ENCODE measurements around the gene COMMD4.
A peak's percentile ranks its signal among the peaks of the same experiment; 100 is the strongest.
"Not testable (repeated sequence)": the region's sequence is repeated elsewhere in the genome, so short reads cannot be mapped to it uniquely, and the experiment has no call there.

COMMD4 gene

DNA sequence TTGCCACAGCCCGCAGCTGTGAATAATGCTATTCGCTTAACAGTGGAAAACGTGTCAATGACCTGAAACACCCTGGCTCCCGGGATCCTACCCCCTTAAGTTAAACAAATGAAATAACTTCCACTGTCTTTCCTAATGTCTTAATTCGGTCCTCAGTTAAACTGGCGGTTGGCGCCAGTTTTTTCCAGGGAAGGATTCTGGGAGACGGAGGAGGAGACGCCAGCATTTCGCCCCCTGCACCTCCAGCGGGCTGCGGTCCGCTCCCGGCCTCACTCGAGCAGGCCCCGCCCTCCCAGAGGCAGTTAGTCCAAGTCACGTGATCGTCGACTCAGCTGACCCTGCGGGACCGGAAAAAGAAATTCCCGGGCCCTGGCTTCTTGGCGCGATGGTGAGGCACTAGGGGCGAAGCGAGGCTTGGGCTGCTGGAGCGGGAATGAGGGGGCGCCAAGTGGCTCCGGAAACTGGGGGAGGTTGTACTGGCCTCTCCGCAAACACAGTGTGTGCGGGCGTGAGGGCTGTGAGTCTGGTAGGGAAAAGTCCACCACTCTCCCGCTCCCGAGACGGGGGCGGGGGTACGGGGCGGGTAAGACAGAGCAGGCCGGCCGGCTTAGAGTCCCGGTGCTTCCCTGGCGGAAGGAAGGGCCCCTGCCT, at the start of gene COMMD4:
Gene COMMD4 (plus strand): TSS at position 359 of the 651 bp plus-strand sequence. CDS start 27 bp downstream, at position 386.
- DNase-seq (ENCODE audit: low read depth, low spot score) = peak; percentile 75

DNA sequence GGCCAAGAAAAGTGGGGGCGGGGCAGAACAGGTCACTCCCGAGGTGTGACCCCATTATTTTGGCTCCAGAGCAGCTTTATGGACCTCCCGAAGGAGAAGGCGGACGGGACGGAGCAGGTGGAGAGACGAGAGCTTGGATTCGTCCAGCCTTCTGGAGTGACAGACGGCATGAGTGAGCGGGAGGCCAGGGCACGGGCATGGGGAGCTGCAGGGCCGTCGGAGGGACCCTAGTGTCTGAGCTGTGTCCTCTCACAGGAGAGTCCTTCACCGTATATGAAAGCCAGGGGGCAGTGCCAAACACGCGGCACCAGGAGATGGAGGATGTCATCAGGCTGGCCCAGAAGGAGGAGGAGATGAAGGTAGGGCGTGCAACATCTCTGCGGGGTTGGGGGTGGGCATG, 42.2 kb upstream of the COMMD4 start:
- not testable (repeated sequence) for DNase-seq (ENCODE audit: low read depth, low spot score)

DNA sequence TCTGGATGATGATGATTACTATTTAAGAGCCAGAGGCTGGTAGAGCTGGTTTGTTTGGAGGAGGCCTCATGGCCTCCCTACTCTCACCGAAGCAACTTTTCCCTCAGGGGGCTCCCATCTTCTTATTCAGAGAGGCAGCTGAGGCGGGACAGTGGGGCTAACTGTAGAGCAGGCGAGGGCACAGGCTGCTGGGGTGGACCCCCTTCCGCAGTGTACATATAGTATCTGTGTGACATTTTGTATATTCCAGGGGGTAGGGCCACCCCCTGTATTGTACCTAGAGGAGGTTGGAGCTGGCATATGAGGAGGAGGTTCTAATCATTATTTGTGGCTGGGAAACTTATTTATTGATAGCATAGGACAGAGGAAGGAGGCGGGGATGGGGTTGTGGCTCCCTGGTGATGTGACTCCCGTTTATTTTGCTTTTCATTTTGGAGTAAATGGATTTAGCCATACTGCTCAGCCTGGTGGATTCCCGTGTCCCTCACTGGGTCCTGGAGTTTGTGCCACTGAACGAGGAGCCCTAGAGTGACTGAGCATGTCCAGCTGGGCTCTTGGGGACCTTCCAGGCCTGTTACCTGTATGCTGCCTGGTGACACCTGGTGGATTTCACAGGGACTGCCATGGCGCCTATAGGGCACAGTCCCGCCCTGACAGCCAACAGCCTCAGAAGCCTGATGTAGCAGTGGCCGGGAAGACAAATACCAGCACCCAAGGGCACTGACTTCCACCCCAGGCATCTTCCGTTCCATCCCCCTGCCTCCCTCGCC, 37.1 kb upstream of the COMMD4 start:
- not testable (repeated sequence) for DNase-seq (ENCODE audit: low read depth, low spot score)

DNA sequence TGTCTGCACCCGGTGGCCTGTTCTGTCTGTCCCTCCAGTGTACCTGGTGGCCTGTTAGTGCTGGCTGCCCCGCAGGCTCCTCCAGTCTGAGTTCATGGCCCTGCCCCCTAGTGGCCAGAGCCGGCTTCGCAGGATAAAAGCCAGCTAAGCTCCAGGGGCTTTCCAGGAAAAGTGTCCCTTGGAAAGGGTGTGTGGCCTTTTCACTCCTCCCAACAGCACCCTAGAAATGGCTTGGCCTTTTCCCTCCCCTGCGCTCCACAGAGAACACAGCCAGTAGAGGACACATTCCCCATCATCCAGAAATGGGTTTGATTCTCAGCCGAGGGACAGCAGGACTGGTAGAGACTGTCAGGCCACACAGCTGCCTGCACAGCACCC, 36.6 kb upstream of the COMMD4 start:
- not testable (repeated sequence) for DNase-seq (ENCODE audit: low read depth, low spot score)

DNA sequence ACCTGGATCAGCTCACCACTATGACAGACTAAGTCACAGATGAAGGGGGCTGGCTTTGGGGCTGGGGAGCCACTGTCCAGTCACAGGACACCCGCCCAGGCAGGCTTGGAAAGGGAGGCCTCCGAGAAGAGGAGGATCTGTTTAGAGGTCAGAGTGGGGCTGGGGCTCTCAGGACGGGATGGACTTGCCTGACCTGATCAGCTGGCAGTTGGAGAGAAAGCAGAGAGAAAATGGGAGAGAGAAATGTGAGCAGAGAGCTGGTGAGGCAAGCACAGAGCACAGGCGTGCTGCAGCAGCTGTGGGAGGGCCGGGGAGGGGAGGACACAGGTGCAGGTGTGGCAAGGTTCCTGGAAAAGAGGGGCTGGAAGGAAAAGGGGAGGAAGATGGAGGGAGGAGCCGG, 35.8 kb upstream of the COMMD4 start:
- DNase-seq (ENCODE audit: low read depth, low spot score) = not testable (repeated sequence)

DNA sequence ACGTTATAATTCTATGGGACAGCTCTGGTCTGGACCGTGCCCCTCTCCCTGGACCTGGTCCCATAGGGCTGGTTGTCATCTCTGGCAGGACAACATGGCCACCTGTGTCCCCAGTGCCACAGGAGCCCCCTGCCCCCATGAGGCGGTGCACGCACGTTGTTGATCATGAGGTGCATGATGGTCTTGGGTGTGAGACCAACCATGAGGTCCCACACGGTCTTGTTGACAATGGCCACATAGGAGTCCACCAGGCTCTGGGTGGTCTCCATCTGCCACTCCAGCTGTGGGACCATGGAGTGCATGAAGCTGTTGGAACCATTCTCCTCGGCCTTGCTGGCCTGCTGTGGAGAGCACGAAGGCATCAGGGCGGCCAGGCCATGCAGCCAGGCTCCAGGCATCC, 33.5 kb upstream of the COMMD4 start:
- no peak for DNase-seq (ENCODE audit: low read depth, low spot score)

DNA sequence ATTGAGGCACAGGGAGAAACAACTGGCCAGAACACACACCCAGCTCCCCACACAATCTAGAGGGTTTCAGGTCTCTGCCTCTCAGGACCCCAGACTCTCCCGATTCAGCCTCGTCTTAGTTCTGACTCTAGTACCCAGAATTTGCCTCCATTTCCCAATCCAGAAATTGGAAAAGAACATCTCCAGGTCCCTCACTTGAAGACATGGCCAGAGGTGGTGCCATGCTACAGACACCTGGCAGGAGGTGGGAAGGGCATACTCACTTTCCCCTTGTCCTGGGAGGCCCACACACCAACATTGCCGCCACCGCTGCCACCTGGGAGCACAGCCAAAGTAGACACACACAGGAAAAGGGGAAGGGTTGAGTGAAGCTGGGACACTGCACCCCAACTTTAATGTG, 33.1 kb upstream of the COMMD4 start:
- DNase-seq (ENCODE audit: low read depth, low spot score) = not testable (repeated sequence)

DNA sequence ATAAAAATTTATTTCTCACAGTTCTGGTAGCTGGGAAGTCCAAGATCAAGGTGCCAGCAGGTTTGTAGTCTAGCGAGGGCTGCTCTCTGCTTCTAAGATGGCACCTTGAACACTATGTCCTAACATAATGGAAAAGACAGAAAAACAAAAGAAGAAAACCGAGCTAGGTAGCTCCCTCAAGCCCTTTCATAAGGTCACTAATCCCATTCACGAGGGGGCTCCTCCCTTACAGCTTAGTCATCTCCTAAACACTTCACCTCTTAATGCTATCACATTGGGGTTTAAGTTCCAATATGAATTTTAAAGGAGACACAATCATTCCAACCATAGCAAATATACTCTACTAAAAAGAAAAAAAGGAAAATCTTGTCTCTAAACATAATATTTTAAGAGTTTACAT, 29.7 kb upstream of the COMMD4 start:
- DNase-seq (ENCODE audit: low read depth, low spot score) = no peak

DNA sequence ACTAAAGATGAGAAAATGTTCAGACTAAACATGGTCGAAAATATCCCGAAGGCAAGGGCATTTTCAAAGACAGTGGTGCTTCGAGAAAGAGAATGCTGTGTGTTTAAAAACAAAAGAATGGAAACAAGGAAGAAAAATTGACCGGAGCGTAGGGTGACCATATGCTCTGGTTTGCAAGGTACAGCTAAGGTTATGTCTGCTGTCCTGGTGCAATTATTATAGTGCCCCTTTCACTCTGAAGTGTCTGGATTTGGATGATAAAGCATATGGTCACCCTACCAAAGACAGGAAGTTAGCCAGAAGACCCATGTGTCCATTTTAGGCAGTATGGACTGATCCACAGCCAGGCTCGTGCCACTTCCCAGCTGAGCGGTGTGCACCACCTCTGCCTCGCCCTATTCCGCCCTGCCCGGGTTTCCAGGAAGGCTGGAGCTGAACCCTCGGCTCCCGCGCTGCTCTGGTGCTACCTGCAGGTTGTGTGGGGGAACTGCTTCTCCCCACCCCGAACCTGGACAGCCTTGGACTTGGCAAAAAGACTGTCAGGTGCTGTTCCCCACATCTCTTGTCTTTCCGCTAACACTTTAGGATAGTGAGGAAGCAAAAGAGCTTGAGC, 28.0 kb upstream of the COMMD4 start:
- no peak for DNase-seq (ENCODE audit: low read depth, low spot score)

DNA sequence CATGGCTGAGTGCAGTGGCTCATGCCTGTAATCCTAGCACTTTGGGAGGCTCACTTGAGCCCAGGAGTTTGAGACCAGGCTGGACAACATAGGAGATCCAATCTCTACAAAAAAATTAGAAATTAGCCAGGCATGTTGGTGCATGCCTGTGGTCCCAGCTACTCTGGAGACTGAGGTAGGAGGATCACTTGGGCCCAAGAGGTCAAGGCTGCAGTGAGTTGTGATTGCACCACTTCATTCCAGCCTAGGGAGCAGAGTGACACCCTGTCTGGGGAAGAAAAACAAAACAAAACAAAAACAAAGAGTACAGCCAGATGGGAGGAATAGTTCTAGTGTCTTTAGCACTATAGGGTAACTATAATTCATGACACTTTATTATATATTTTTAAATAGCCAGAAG, 26.2 kb upstream of the COMMD4 start:
- no peak for DNase-seq (ENCODE audit: low read depth, low spot score)

DNA sequence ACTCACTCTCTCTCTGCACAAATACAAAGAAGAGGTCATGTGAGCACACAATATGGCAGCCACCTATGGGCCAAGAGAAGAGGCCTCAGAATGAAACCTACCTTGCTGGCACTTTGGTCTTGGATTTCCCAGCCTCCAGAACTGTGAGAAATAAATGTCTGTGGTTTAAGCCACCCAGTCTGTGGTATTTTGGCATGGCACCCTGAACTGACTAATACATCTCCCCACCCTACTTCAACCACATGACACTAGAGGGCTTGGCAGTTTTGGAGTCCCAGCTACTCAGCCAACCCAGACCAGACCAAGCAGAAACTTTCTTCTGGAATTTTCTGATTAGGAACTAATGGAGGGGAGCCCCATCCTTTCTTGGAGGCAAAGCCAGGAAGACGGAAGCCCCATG, 23.3 kb upstream of the COMMD4 start:
- DNase-seq (ENCODE audit: low read depth, low spot score) = not testable (repeated sequence)

DNA sequence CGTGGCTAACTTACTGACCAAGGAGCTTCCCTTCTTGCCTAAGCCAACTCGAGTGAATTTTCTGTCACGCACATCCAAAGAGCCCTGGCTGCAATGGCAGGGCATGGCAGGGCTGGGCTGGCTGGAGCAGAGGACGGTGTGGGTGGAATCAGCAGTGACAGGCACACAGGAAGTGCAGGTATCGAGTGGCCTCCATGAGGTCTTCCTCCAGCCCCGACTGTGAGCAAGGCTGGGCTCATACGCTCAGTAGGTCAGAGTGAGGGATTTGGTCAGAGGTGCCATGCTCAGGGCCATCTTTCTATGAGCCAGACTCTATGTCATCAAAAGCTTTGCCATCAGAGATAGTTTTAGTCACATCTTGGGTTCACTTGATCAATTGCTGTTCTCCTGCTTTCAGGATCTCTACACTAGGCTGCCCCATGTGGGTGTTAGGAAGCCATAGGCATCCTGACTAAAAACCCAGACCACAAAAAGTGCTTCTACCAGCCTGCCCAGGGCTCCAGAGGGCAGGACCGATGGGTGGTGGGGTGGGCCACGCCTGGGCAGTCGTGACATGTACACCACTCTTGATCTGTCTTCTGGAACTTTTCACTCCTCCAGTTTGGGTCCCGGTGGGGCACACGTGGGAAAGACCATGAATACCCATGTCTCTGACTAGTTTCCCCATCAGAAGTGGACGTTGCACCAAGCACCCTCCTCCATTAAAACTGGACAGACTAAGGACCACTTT, 22.6 kb upstream of the COMMD4 start:
- no peak for DNase-seq (ENCODE audit: low read depth, low spot score)

DNA sequence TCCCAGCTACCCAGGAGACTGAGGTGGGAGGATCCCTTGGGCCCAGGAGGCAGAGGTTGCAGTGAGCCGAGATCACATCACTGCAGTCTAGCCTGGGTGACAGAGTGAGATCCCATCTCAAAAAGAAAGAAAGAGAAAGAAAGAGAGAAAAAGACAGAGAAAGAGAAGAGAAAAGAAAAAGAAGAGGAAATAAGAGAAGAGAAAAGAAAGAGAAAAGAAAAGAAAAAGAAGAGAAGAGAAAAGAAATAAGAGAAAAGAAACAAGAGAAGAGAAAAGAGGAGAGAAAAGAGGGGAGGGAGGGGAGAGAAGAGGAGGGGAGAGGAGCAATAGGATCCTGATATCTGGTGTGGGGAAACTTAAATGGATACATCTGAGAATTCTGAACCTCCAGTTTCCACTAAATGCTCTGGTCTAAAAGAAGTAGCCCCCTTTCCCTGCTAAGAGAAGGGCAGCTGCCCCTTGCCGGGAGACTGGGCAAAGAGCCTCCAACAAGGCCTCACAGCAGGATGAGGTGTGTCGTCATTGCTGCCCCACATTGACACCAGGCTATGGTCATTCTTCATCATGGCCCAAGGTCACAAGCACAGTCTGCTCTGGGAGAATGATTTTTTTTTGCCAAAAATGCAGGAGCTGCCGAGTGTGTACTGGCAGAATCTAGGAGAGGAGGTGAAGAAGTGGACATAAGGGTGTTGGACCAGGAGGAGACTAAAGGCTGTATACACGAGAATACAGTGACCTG, 21.1 kb upstream of the COMMD4 start:
- DNase-seq (ENCODE audit: low read depth, low spot score) = no peak

DNA sequence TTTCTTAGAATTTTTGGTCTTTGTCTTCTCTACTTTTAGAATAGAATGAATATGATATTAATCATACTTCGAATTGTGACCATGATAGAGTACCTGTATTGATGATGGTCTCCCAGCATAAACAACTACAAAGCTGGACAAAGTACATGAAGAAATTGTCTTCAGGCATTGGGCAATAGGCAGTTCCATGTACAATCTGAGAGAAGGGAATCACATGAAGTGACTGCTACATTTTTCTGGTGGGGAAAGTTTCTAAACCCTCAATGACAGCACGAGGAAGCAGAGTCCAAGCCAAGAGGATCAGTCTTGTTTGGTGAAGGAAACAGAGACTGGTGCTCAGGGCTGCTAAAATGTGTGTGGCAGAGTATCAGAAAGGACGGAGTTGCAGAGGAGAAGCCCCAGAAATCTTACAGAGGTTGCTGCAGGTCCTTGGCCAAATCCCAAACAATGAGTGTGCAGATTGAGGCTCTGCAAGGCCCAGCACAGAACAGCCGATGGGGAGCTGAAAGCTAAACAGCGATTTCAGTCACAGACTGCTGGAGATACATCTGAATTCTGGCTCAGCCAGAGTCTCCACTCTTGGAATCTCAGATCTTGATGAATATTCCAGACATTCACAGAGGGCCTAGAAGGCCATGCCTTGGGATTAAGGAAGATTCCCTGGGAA, 16.5 kb upstream of the COMMD4 start:
- DNase-seq (ENCODE audit: low read depth, low spot score) = not testable (repeated sequence)

DNA sequence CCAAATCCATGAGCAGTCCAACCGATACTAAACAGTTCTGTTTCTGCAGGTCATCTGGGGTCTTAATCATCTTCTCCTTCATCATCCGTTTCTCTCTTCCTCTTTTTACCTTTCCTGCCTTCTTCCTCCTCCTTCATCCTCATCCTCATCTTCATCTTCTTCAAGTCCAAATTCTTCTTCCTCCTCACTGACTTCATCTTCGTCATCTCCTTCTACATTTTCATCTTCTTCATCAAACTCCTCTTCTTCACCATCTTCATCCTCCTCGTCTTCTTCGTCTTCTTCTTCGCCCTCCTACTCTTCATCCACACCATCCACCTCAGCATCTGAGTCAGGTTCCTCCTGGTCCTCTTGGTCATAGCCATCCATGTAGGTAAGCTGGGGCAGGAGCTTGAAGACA, 14.2 kb upstream of the COMMD4 start:
- DNase-seq (ENCODE audit: low read depth, low spot score) = no peak

DNA sequence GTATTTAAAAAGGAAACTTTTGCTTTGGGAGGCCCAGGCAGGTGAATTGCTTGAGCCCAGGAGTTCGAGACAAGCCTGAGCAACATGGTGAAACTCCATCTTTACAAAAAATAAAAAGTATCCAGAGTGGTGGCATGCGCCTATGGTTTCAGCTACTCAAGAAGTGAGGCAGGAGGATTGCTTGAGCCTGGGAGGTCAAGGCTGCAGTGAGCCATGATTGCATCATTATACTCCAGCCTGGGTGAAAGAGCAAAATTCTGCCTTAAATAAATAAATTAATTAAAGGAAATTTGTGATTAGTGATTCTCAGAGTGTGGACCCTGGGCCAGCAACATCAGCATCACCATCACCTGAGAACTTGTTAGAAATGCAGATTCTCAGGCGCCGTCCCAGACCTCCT, 9.9 kb upstream of the COMMD4 start:
- DNase-seq (ENCODE audit: low read depth, low spot score) = no peak

DNA sequence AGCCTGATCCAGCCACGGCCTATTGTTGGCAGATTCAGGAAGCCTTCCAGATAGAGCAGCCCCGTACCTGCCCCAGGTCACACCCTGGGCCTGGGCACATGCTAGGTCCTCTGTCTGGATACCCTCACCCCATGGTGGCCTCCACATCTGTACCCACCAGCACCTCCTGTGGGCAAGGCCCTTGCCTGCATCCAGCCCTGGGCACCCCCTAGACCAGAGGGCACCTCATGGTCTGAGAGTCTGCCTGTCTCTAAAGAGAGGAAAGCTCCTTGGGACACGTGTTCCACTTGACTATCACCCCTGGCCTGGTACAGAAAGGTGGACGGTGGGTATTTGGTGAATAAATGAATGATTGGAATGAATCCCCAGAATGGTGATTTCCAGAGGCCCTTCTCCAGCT, 8.9 kb upstream of the COMMD4 start:
- DNase-seq (ENCODE audit: low read depth, low spot score) = no peak

DNA sequence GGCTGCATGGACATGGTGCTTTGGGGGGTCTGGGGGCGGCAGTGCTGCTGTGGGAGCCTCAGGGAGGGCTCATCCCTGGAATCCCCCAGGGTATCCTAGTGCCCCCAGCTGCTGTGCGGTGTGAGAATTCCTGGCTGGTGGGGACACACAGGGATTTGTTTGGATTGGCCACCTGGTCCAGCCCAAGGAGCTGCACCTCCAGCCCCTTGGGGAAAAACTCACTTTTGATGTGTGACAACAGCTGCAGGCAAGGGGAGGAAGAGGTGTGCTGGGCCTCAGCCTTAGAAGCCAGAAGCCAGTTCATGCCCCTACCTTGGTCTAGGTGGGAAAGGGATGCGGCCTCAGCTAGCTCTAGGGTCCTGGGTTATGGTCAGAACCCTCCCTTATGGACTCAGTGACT, 8.4 kb upstream of the COMMD4 start:
- DNase-seq (ENCODE audit: low read depth, low spot score) = no peak

DNA sequence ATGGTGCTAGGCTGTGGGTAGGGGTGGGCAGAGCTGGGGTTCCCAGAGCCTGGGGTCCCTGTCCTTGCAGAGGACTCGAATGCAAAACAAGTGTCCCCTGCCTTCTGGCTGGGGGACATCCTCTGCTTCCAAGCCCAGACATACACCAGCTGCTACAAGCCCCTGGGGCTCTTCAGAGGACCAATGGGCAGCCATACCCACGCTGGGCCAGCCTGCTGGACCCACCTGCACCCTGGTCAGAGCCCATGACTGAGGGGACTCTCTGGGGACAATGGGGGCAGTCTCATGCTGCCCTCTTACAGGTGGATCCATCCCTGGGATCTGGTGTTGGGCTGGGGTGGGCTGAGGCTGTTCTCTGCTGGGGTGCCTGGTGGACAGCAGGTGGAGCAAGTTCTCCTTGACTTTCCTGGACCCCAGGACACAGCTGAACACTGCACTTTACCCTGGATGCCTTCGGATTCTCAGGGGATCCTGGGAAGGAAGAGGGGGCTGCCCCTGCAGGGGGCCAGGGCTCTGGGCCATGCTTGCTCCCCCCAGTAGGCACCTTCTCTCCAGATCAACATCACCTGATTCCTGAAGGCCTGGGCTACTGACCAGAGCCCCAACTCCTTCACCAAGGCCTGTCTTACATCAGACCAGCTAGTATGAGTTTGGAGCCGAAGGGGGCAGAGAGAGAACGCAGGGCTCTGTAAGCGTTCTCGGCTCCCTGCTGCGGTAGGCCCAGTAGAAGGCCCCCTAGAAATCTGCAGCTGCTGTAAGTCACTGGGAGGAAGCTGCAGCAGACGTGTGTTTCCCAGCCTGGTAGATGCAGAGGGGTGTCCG, 7.2 kb upstream of the COMMD4 start:
- no peak for DNase-seq (ENCODE audit: low read depth, low spot score)

DNA sequence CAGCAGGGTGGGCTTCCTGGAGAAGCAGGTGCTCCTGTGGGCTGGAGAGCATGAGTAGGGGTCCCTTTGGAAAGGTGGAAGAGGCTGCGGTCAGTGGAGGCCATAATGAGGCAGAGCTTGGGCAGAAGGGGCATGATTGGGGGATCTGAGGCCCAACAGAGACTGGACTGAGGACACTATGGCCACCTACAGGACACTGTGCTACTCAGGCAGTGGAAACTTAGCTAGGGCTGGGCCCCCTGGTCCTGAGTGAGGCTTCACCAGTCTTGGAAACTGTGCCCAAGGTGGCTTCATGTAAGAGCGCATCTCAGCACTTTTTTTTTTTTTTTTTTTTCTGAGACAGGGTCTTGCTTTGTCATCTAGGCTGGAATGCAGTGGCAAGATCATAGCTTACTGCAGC, 6.3 kb upstream of the COMMD4 start:
- no peak for DNase-seq (ENCODE audit: low read depth, low spot score)
